ENCODE results near the gene AQP11.

DNA sequence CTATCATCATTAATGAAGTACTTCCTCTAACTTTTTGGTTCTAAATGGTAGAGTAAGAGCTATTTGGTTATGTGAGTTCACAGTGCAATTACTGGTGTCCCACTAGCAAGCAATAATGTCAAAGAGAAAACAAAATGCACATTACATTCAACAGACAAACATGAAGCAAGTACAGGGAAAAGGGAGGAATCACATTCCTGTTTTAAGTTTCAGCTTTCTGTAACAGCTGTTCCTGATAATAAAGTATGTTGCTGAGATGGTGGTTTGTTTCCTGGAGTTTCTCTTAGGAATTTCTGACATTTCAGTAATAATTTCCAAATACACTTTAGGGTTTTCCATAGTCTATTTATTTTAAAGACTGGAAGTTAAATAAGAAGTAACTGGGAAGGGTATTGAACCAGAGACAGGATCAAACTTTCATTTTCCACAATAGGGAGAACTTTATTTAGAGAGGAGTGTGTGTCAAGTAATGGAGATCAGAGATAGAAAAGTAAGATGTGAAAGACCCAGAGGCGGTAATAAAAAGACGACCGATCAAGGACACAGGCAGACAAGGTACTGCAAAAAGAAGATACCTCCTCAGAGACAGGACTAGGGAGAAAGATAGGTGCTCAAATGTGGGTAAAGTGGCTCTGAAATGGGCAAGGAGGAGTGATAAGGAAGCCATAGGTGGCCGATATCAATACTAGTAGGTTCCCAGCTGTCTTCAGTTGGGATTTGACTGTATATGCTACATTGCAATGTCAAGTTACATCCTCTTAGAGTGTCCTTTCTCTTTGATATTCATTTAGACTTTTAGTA lies 68.7 kb downstream of the AQP11 start:
- TF ChIP-seq, protein P1, sequence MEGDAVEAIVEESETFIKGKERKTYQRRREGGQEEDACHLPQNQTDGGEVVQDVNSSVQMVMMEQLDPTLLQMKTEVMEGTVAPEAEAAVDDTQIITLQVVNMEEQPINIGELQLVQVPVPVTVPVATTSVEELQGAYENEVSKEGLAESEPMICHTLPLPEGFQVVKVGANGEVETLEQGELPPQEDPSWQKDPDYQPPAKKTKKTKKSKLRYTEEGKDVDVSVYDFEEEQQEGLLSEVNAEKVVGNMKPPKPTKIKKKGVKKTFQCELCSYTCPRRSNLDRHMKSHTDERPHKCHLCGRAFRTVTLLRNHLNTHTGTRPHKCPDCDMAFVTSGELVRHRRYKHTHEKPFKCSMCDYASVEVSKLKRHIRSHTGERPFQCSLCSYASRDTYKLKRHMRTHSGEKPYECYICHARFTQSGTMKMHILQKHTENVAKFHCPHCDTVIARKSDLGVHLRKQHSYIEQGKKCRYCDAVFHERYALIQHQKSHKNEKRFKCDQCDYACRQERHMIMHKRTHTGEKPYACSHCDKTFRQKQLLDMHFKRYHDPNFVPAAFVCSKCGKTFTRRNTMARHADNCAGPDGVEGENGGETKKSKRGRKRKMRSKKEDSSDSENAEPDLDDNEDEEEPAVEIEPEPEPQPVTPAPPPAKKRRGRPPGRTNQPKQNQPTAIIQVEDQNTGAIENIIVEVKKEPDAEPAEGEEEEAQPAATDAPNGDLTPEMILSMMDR (IDR thresholded peaks at IDR 0.05; ENCODE audit: borderline replicate concordance, extremely low read depth, low read length, poor library complexity, severe bottlenecking) = no peak
- TF ChIP-seq EZH2 (IDR thresholded peaks at IDR 0.05; ENCODE audit: borderline replicate concordance, low read depth, low read length, severe bottlenecking) = no peak
